GM19324 (cell line): ENCODE measurements around the gene FHIT.
"Not testable (repeated sequence)": the region's sequence is repeated elsewhere in the genome, so short reads cannot be mapped to it uniquely, and the experiment has no call there.

Source experiments
- ATAC-seq: cut with Tn5 transposase; IDR thresholded peaks from one replicate; pipeline ENCODE4 v1.9.1; 2021; ENCODE audit warnings: mild to moderate bottlenecking, moderate library complexity; ENCODE audit not compliant: unreplicated experiment, low FRiP score

The FHIT gene

GRCh38 chr3:59813148-59813538, 1438.1 kb downstream of the FHIT start:
- no peak for ATAC-seq

GRCh38 chr3:59812237-59813147, 1438.8 kb downstream of the FHIT start:
- ATAC-seq = no peak

GRCh38 chr3:59811160-59811559, 1440.1 kb downstream of the FHIT start:
- ATAC-seq = no peak

- ATAC-seq = no peak
Observed at GRCh38 chr3:59810606-59811005, 1440.6 kb downstream of the FHIT start.

- no peak for ATAC-seq
Observed at GRCh38 chr3:59809710-59810444, 1441.4 kb downstream of the FHIT start.

GRCh38 chr3:59809016-59809415, 1442.2 kb downstream of the FHIT start:
- no peak for ATAC-seq

- no peak for ATAC-seq
Observed at GRCh38 chr3:59808446-59808845, 1442.8 kb downstream of the FHIT start.

GRCh38 chr3:59803268-59803667, 1448.0 kb downstream of the FHIT start:
- no peak for ATAC-seq

- not testable (repeated sequence) for ATAC-seq
Observed at GRCh38 chr3:59802453-59802852, 1448.8 kb downstream of the FHIT start.

GRCh38 chr3:59802045-59802444, 1449.2 kb downstream of the FHIT start:
- no peak for ATAC-seq

GRCh38 chr3:59800481-59800880, 1450.8 kb downstream of the FHIT start:
- no peak for ATAC-seq

GRCh38 chr3:59798372-59799086, 1452.7 kb downstream of the FHIT start:
- ATAC-seq = no peak

- ATAC-seq = no peak
Observed at GRCh38 chr3:59797533-59797932, 1453.7 kb downstream of the FHIT start.

GRCh38 chr3:59796456-59796855, 1454.8 kb downstream of the FHIT start:
- no peak for ATAC-seq

GRCh38 chr3:59795756-59796155, 1455.5 kb downstream of the FHIT start:
- no peak for ATAC-seq

- no peak for ATAC-seq
Observed at GRCh38 chr3:59793976-59794375, 1457.3 kb downstream of the FHIT start.

GRCh38 chr3:59791774-59792308, 1459.4 kb downstream of the FHIT start:
- no peak for ATAC-seq

GRCh38 chr3:59790241-59790640, 1461.0 kb downstream of the FHIT start:
- ATAC-seq = no peak

GRCh38 chr3:59788801-59789200, 1462.5 kb downstream of the FHIT start:
- no peak for ATAC-seq

- no peak for ATAC-seq
Observed at GRCh38 chr3:59788133-59788532, 1463.1 kb downstream of the FHIT start.

GRCh38 chr3:59786374-59786773, 1464.9 kb downstream of the FHIT start:
- no peak for ATAC-seq
